Endothelial cell of hepatic sinusoid (primary cell): ENCODE data around the gene SIK2.
"Not testable (repeated sequence)": the region's sequence is repeated elsewhere in the genome, so short reads cannot be mapped to it uniquely, and the experiment has no call there.

Experiments
- in situ Hi-C: cut with HindIII; loops from 2 replicates; pipeline ENCODE4 v1.10.0; 2017; ENCODE audit warnings: low sequenced_read_pairs

The SIK2 gene

GRCh38 chr11:111617286-111617685 is 15.0 kb downstream of the SIK2 start:
- in situ Hi-C loops: no loop called here

GRCh38 chr11:111620518-111620917 is 18.3 kb downstream of the SIK2 start:
- in situ Hi-C loops: loop anchor here (5.0 kb wide), 1 partner anchor 52 kb away; no protein-coding TSS in a partner anchor

- in situ Hi-C loops: loop anchor here (5.0 kb wide), 1 partner anchor 49 kb away; no protein-coding TSS in a partner anchor
These were observed 21.3 kb downstream of the SIK2 start for GRCh38 chr11:111623527-111624030.

GRCh38 chr11:111624608-111625007 is 22.4 kb downstream of the SIK2 start:
- in situ Hi-C loops: loop anchor here (5.0 kb wide), 1 partner anchor 48 kb away; no protein-coding TSS in a partner anchor

- in situ Hi-C loops: no loop called here
These were observed 25.3 kb downstream of the SIK2 start for GRCh38 chr11:111627591-111627990.

- in situ Hi-C loops: no loop called here
These were observed 27.2 kb downstream of the SIK2 start for GRCh38 chr11:111629499-111629898.

GRCh38 chr11:111631024-111631665 is 28.9 kb downstream of the SIK2 start:
- in situ Hi-C loops: no loop called here

GRCh38 chr11:111631666-111632039 is 29.4 kb downstream of the SIK2 start:
- in situ Hi-C loops: no loop called here

GRCh38 chr11:111632516-111633220 is 30.4 kb downstream of the SIK2 start:
- in situ Hi-C loops: no loop called here

- in situ Hi-C loops: no loop called here
These were observed 31.0 kb downstream of the SIK2 start for GRCh38 chr11:111633248-111633647.

- in situ Hi-C loops: no loop called here
These were observed 31.6 kb downstream of the SIK2 start for GRCh38 chr11:111633756-111634362.

GRCh38 chr11:111634981-111635705 is 32.9 kb downstream of the SIK2 start:
- in situ Hi-C loops: no loop called here

- in situ Hi-C loops: no loop called here
These were observed 33.4 kb downstream of the SIK2 start for GRCh38 chr11:111635706-111636045.

- in situ Hi-C loops: no loop called here
These were observed 35.6 kb downstream of the SIK2 start for GRCh38 chr11:111637885-111638284.

GRCh38 chr11:111639226-111639925 is 37.1 kb downstream of the SIK2 start:
- in situ Hi-C loops: no loop called here

GRCh38 chr11:111641339-111642015 is 39.2 kb downstream of the SIK2 start:
- in situ Hi-C loops: no loop called here

- in situ Hi-C loops: no loop called here
These were observed 40.3 kb downstream of the SIK2 start for GRCh38 chr11:111642542-111642941.

- in situ Hi-C loops: no loop called here
These were observed 42.7 kb downstream of the SIK2 start for GRCh38 chr11:111644922-111645321.

GRCh38 chr11:111645657-111646316 is 43.5 kb downstream of the SIK2 start:
- in situ Hi-C loops: no loop called here

- in situ Hi-C loops: not testable (repeated sequence)
These were observed 49.1 kb downstream of the SIK2 start for GRCh38 chr11:111651336-111651735.
